Neuronal stem cell (in vitro differentiated cells): ENCODE measurements around the gene C6orf52.
"Not testable (repeated sequence)": the region's sequence is repeated elsewhere in the genome, so short reads cannot be mapped to it uniquely, and the experiment has no call there.

ENCODE experiments used
- DNase-seq: peaks from one replicate; pipeline ENCODE4 v3.0.0-alpha.2; 2013; ENCODE audit warnings: low spot score
- H2AFZ ChIP-seq: one replicate; pipeline ENCODE4 v1.6.1; 2013; ENCODE audit warnings: mild to moderate bottlenecking, low read length, inconsistent platforms
- H2AK5ac ChIP-seq: 2 replicates; pipeline ENCODE4 v1.6.1; 2013; ENCODE audit warnings: low read depth, mild to moderate bottlenecking, inconsistent platforms, low read length, moderate library complexity, mixed read lengths
- H2BK120ac ChIP-seq: 2 replicates; pipeline ENCODE4 v1.6.1; 2013; ENCODE audit warnings: low read depth, mild to moderate bottlenecking, inconsistent platforms, low read length, moderate library complexity, mixed read lengths
- H2BK12ac ChIP-seq: one replicate; pipeline ENCODE4 v1.6.1; 2013; ENCODE audit warnings: low read length, inconsistent platforms
- H2BK15ac ChIP-seq: 2 replicates; pipeline ENCODE4 v1.6.1; 2013; ENCODE audit warnings: mild to moderate bottlenecking, low read length, inconsistent platforms, mixed read lengths
- H2BK5ac ChIP-seq: one replicate; pipeline ENCODE4 v1.6.1; 2013; ENCODE audit warnings: inconsistent platforms, mild to moderate bottlenecking, low read length, moderate library complexity
- H3K14ac ChIP-seq: one replicate; pipeline ENCODE4 v1.6.1; 2013; ENCODE audit warnings: low read length, inconsistent platforms
- H3K18ac ChIP-seq: 2 replicates; pipeline ENCODE4 v1.6.1; 2013; ENCODE audit warnings: low read length, inconsistent platforms
- H3K23ac ChIP-seq: 2 replicates; pipeline ENCODE4 v1.6.1; 2013; ENCODE audit warnings: low read depth, mild to moderate bottlenecking, mixed read lengths, low read length, inconsistent platforms; ENCODE audit not compliant: poor library complexity
- H3K27ac ChIP-seq: replicated peaks from 3 replicates; pipeline ENCODE4 v1.5.1; 2013; ENCODE audit warnings: low read length, inconsistent platforms
- H3K27me3 ChIP-seq, 3 experiments: 2 replicates each; pipeline ENCODE4 v1.6.1; 2013; ENCODE audit warnings: low read length in 3 of 3, mild to moderate bottlenecking in 2 of 3, inconsistent platforms in 1 of 3, low read depth in 1 of 3, mixed read lengths in 1 of 3, moderate library complexity in 1 of 3; ENCODE audit not compliant: control insufficient read depth in 3 of 3, insufficient read depth in 3 of 3
- H3K36me3 ChIP-seq, 2 donors: replicated peaks in 1 of 2; 2 replicates each; pipeline ENCODE4 v1.6.1; 2013; ENCODE audit warnings: low read length in 2 of 2; ENCODE audit not compliant: control insufficient read depth in 2 of 2, insufficient read depth in 2 of 2
- H3K4ac ChIP-seq: 2 replicates; pipeline ENCODE4 v1.6.1; 2013; ENCODE audit warnings: inconsistent platforms, mild to moderate bottlenecking, low read length, moderate library complexity
- H3K4me1 ChIP-seq, 2 donors: 1 replicate in 1 of 2; 2 replicates in 1 of 2; pipeline ENCODE4 v1.6.1; 2013; ENCODE audit warnings: low read length in 2 of 2, low read depth in 1 of 2; ENCODE audit not compliant: control insufficient read depth in 2 of 2, insufficient read depth in 1 of 2
- H3K4me2 ChIP-seq: one replicate; pipeline ENCODE4 v1.6.1; 2013; ENCODE audit warnings: mild to moderate bottlenecking, low read length, inconsistent platforms; ENCODE audit not compliant: insufficient read depth, poor library complexity, severe bottlenecking
- H3K4me3 ChIP-seq, 2 donors: 2 replicates each; pipeline ENCODE4 v1.5.1; 2013; ENCODE audit warnings: low read length in 2 of 2, mild to moderate bottlenecking in 2 of 2, inconsistent platforms in 1 of 2, moderate library complexity in 1 of 2
- H3K79me1 ChIP-seq: one replicate; pipeline ENCODE4 v1.6.1; 2013; ENCODE audit warnings: low read depth, mild to moderate bottlenecking, inconsistent platforms, low read length, moderate library complexity
- H3K9ac ChIP-seq: one replicate; pipeline ENCODE4 v1.6.1; 2013; ENCODE audit warnings: mild to moderate bottlenecking, low read depth, low read length, inconsistent platforms; ENCODE audit not compliant: poor library complexity
- H3K9me3 ChIP-seq, 2 donors: replicated peaks in 1 of 2; 2 replicates each; pipeline versions ENCODE3 to v1.6.1; 2013; ENCODE audit warnings: low read length in 2 of 2, mild to moderate bottlenecking in 2 of 2, inconsistent platforms in 1 of 2, low read depth in 1 of 2, mixed read lengths in 1 of 2, moderate library complexity in 1 of 2; ENCODE audit not compliant: control insufficient read depth in 2 of 2, insufficient read depth in 1 of 2
- H4K8ac ChIP-seq: one replicate; pipeline ENCODE4 v1.6.1; 2013; ENCODE audit warnings: low read depth, mild to moderate bottlenecking, inconsistent platforms, low read length, moderate library complexity
- H4K91ac ChIP-seq: one replicate; pipeline ENCODE4 v1.6.1; 2013; ENCODE audit warnings: low read length, low read depth, mild to moderate bottlenecking, inconsistent platforms; ENCODE audit not compliant: poor library complexity
- WGBS, 2 donors: extraction: QIAGEN DNeasy Blood & Tissue Kit; methylation state at CpG; one replicate each; pipeline ENCODE4 v1.1.7; 2013; ENCODE audit warnings: missing lambda C conversion rate in 2 of 2, mixed read lengths in 1 of 2; ENCODE audit not compliant: insufficient read length in 2 of 2, insufficient replicate concordance in 1 of 2; ENCODE audit errors: extremely low coverage in 2 of 2; 5-methylcytosine and 5-hydroxymethylcytosine counted together

Gene C6orf52

GRCh38 chr6:10678456-10678855, 16.0 kb downstream of the C6orf52 start:
- H3K79me1 ChIP-seq, result no peaks in the 10 kb centered on the region
- H3K36me3 ChIP-seq, result no peaks in the 10 kb centered on the region
- no peak overlapping the region for H3K27ac ChIP-seq
- H2BK12ac ChIP-seq, result no peak overlapping the region
- no peak overlapping the region for H4K91ac ChIP-seq
- WGBS, 2 donors, result no CpG with 5 or more reads among the region's 4 CpGs
- H2BK120ac ChIP-seq, result no peak overlapping the region
- H3K9ac ChIP-seq, result no peak overlapping the region
- no peak overlapping the region for H3K18ac ChIP-seq
- DNase-seq, result no peak
- H2BK15ac ChIP-seq, result no peak overlapping the region
- H3K27me3 ChIP-seq, result no peaks in the 10 kb centered on the region
- no peaks in the 10 kb centered on the region for H3K4me1 ChIP-seq
- H3K4me2 ChIP-seq, result no peak overlapping the region
- no peak overlapping the region for H2AFZ ChIP-seq
- H3K9me3 ChIP-seq, result no peaks in the 10 kb centered on the region
- H3K23ac ChIP-seq, result no peak overlapping the region
- no peak overlapping the region for H2BK5ac ChIP-seq
- H4K8ac ChIP-seq, result no peak overlapping the region
- no peak overlapping the region for H3K4ac ChIP-seq
- no peak overlapping the region for H3K14ac ChIP-seq
- H3K4me3 ChIP-seq, result no peak overlapping the region
- no peak overlapping the region for H2AK5ac ChIP-seq

DNA sequence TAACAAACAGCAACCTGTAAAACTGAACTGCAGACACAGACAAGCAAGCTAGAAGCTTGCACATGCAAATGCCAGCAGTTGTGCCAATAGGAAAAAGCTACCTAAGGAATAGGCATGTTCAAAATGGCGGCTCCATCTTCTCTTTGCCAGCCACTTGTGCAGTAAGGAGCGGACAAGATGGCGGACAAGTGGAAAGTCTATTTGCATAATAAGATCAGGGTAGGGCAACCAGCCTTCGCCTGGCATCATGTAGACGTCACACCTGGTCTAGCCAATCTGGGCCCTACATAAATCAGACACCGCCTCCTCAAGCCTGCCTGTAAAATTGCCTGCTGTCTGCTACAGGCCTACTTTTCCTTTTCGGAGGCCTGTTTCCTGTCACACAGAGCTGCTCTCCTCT, 18.0 kb downstream of the C6orf52 start:
- no peak overlapping the region for H2AK5ac ChIP-seq
- H2BK15ac ChIP-seq, result no peak overlapping the region
- H2BK12ac ChIP-seq, result no peak overlapping the region
- H4K91ac ChIP-seq, result no peak overlapping the region
- no peak overlapping the region for H2BK120ac ChIP-seq
- H3K27me3 ChIP-seq, result no peaks in the 10 kb centered on the region
- no peak overlapping the region for H3K14ac ChIP-seq
- no peak overlapping the region for H3K27ac ChIP-seq
- no peak overlapping the region for H3K4me2 ChIP-seq
- no peak overlapping the region for H2AFZ ChIP-seq
- H4K8ac ChIP-seq, result no peak overlapping the region
- WGBS, 2 donors, result no CpG with 5 or more reads among the region's 7 CpGs
- H3K4me3 ChIP-seq, result no peak overlapping the region
- no peaks in the 10 kb centered on the region for H3K9me3 ChIP-seq
- H2BK5ac ChIP-seq, result no peak overlapping the region
- H3K79me1 ChIP-seq, result no peaks in the 10 kb centered on the region
- no peak overlapping the region for H3K18ac ChIP-seq
- H3K4ac ChIP-seq, result no peak overlapping the region
- H3K36me3 ChIP-seq, result no peaks in the 10 kb centered on the region
- H3K23ac ChIP-seq, result no peak overlapping the region
- no peak overlapping the region for H3K9ac ChIP-seq
- H3K4me1 ChIP-seq, result no peaks in the 10 kb centered on the region
- DNase-seq, result no peak

- Histone ChIP-seq H3K79me1 (no peaks in the 10 kb centered on the region), H2AK5ac (no peak overlapping the region), H3K4ac (no peak overlapping the region), H2BK12ac (no peak overlapping the region), H3K9ac (no peak overlapping the region), H4K8ac (no peak overlapping the region), H3K4me2 (no peak overlapping the region), H3K18ac (no peak overlapping the region), H3K27me3 (no peaks in the 10 kb centered on the region), H3K36me3 (no peaks in the 10 kb centered on the region), H3K14ac (no peak overlapping the region), H4K91ac (no peak overlapping the region), H3K4me1 (no peaks in the 10 kb centered on the region), H3K23ac (no peak overlapping the region), H2BK5ac (no peak overlapping the region), H2BK120ac (no peak overlapping the region), H3K4me3 (no peak overlapping the region), H3K9me3 (no peaks in the 10 kb centered on the region), H2AFZ (no peak overlapping the region), H3K27ac (no peak overlapping the region), H2BK15ac (no peak overlapping the region)
- WGBS, 2 donors, result no CpG with 5 or more reads among the region's 6 CpGs
- DNase-seq, result no peak
Measured at GRCh38 chr6:10668126-10668917, 26.1 kb downstream of the C6orf52 start.

DNA sequence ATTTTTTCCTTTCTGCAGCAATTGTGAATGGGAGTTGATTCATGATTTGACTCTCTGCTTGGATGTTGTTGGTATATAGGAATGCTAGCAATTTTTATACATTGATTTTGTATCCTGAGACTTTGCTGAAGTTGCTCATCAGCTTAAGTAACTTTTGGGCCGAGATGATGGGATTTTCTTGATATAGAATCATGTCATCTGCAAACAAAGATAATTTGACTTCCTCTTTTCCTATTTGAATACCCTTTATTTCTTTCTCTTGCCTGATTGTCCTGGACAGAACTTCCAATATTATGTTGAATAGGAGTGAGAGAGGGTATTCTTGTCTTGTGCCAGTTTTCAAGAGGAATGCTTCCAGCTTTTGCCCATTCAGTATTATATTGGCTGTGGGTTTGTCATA, 28.8 kb downstream of the C6orf52 start:
- H3K4me3 ChIP-seq, H2AK5ac ChIP-seq, H2BK5ac ChIP-seq, H2BK15ac ChIP-seq, H2AFZ ChIP-seq, H3K4me1 ChIP-seq, H3K36me3 ChIP-seq, H2BK12ac ChIP-seq, H3K18ac ChIP-seq, H4K91ac ChIP-seq, H3K27ac ChIP-seq, H3K14ac ChIP-seq, H2BK120ac ChIP-seq, H4K8ac ChIP-seq, H3K9ac ChIP-seq, H3K9me3 ChIP-seq, H3K79me1 ChIP-seq, H3K27me3 ChIP-seq, H3K4me2 ChIP-seq, H3K4ac ChIP-seq, DNase-seq, H3K23ac ChIP-seq: not testable (repeated sequence)
- WGBS, 2 donors, result no CpG with 5 or more reads among the region's 1 CpG
